Activated naive CD4-positive, alpha-beta T cell treated with Interleukin-2 at 50 U/mL for 16 hours (primary cell): ENCODE results near the gene SLC39A8.
"Not testable (repeated sequence)": the region's sequence is repeated elsewhere in the genome, so short reads cannot be mapped to it uniquely, and the experiment has no call there.

Experiments used
- DNase-seq: peaks from one replicate; pipeline ENCODE4 v3.0.0-alpha.2; 2020

SLC39A8 gene

GRCh38 chr4:102295153-102295862 lies 50.0 kb downstream of the SLC39A8 start:
- DNase-seq, result no peak

- DNase-seq, result no peak
Measured at GRCh38 chr4:102288497-102288896, 56.8 kb downstream of the SLC39A8 start.

GRCh38 chr4:102285831-102286230 lies 59.5 kb downstream of the SLC39A8 start:
- DNase-seq, result no peak

- DNase-seq, result no peak
Measured at GRCh38 chr4:102281171-102281839, 64.0 kb downstream of the SLC39A8 start.

- not testable (repeated sequence) for DNase-seq
Measured at GRCh38 chr4:102273317-102273716, 72.0 kb downstream of the SLC39A8 start.

GRCh38 chr4:102272318-102272717 lies 73.0 kb downstream of the SLC39A8 start:
- DNase-seq, result no peak

GRCh38 chr4:102268355-102268754 lies 76.9 kb downstream of the SLC39A8 start:
- no peak for DNase-seq

GRCh38 chr4:102263024-102263787 lies 82.1 kb downstream of the SLC39A8 start:
- no peak for DNase-seq

GRCh38 chr4:102259702-102260101 lies 85.6 kb downstream of the SLC39A8 start:
- DNase-seq, result no peak

- no peak for DNase-seq
Measured at GRCh38 chr4:102259081-102259480, 86.2 kb downstream of the SLC39A8 start.

GRCh38 chr4:102256321-102256720 lies 89.0 kb downstream of the SLC39A8 start:
- DNase-seq, result no peak

GRCh38 chr4:102253860-102254259 lies 91.4 kb downstream of the SLC39A8 start:
- no peak for DNase-seq

- DNase-seq, result no peak
Measured at GRCh38 chr4:102252171-102252570, 93.1 kb downstream of the SLC39A8 start.

GRCh38 chr4:102250341-102250740 lies 94.9 kb downstream of the SLC39A8 start:
- no peak for DNase-seq

GRCh38 chr4:102247041-102247440 lies 98.2 kb downstream of the SLC39A8 start:
- no peak for DNase-seq

- DNase-seq, result no peak
Measured at GRCh38 chr4:102246416-102246815, 98.9 kb downstream of the SLC39A8 start.

- DNase-seq, result no peak
Measured at GRCh38 chr4:102244878-102245535, 100.3 kb downstream of the SLC39A8 start.

- not testable (repeated sequence) for DNase-seq
Measured at GRCh38 chr4:102243296-102243695, 102.0 kb downstream of the SLC39A8 start.

- DNase-seq, result no peak
Measured at GRCh38 chr4:102234243-102234838, 110.9 kb downstream of the SLC39A8 start.

GRCh38 chr4:102230194-102230593 lies 115.1 kb downstream of the SLC39A8 start:
- no peak for DNase-seq

GRCh38 chr4:102227388-102227787 lies 117.9 kb downstream of the SLC39A8 start:
- DNase-seq, result no peak

GRCh38 chr4:102223461-102223860 lies 121.8 kb downstream of the SLC39A8 start:
- DNase-seq, result no peak
